BE2C (cell line): ENCODE data around the gene LRMDA.

Experiments used
- DNase-seq: peaks from one replicate; pipeline ENCODE4 v3.0.0-alpha.2; 2020
- H3K27me3 ChIP-seq: fragments of 250-450 bp; sonication (Bioruptor Pico); 2 replicates; pipeline ENCODE4 v1.5.1; 2020; ENCODE audit warnings: mild to moderate bottlenecking
- H3K36me3 ChIP-seq: fragments of 250-450 bp; sonication (Bioruptor Pico); 2 replicates; pipeline ENCODE4 v1.5.1; 2020; ENCODE audit warnings: mild to moderate bottlenecking
- H3K4me1 ChIP-seq: fragments of 250-450 bp; sonication (Bioruptor Pico); 2 replicates; pipeline ENCODE4 v1.5.1; 2020
- H3K4me3 ChIP-seq: 2 replicates; pipeline ENCODE4 v1.5.1; 2011; ENCODE audit warnings: low read depth, low read length
- H3K9me3 ChIP-seq: fragments of 250-450 bp; sonication (Bioruptor Pico); 2 replicates; pipeline ENCODE4 v1.5.1; 2020
- TF ChIP-seq, protein P1 (sequence below): IDR thresholded peaks from 2 replicates; pipeline ENCODE4 v1.5.1; 2012; ENCODE audit warnings: mild to moderate bottlenecking, low read depth, low read length

The LRMDA gene

DNA sequence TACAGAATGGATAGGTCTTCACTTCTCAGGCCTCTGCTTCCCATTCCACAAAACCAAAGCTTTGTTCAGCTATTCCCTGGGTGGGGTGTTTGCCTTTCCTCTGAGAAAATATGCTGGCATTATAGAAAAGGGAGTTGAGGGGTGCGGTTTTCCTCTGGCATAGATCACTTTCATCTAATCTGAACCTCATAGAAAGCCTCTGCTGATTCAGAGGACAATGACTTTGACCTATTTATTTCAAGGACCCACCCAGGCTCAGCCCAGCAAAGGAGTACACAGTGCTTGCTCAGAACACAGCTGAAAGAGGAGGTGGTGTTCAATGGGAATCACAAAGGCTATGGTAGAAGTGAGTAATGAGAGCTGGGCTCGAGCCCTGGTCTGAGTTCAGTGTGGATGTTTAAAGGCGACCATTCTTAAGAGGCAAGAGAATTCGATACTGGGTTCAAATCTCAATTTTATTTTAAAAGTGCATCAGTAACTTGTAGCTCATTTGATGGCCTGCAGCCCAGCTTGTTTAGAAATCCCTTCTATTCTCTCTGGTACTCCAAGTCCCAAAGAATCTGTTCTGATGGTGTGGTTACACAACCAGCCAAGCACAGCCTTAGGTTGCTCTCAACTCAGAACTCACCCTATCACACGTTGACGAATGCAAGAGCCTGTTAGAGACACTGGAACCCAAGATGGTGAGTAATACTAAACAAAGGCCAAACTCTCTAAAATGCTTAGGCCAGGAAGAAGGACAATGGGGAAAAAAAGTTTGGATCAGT is 1012.8 kb downstream of the LRMDA start:
- Histone ChIP-seq H3K4me1 (no peaks in the 10 kb centered on the region), H3K4me3 (no peak overlapping the region), H3K9me3 (no peaks in the 10 kb centered on the region), H3K36me3 (no peaks in the 10 kb centered on the region), H3K27me3 (no peaks in the 10 kb centered on the region)
- TF ChIP-seq, protein P1, sequence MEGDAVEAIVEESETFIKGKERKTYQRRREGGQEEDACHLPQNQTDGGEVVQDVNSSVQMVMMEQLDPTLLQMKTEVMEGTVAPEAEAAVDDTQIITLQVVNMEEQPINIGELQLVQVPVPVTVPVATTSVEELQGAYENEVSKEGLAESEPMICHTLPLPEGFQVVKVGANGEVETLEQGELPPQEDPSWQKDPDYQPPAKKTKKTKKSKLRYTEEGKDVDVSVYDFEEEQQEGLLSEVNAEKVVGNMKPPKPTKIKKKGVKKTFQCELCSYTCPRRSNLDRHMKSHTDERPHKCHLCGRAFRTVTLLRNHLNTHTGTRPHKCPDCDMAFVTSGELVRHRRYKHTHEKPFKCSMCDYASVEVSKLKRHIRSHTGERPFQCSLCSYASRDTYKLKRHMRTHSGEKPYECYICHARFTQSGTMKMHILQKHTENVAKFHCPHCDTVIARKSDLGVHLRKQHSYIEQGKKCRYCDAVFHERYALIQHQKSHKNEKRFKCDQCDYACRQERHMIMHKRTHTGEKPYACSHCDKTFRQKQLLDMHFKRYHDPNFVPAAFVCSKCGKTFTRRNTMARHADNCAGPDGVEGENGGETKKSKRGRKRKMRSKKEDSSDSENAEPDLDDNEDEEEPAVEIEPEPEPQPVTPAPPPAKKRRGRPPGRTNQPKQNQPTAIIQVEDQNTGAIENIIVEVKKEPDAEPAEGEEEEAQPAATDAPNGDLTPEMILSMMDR = no peak
- DNase-seq = no peak

DNA sequence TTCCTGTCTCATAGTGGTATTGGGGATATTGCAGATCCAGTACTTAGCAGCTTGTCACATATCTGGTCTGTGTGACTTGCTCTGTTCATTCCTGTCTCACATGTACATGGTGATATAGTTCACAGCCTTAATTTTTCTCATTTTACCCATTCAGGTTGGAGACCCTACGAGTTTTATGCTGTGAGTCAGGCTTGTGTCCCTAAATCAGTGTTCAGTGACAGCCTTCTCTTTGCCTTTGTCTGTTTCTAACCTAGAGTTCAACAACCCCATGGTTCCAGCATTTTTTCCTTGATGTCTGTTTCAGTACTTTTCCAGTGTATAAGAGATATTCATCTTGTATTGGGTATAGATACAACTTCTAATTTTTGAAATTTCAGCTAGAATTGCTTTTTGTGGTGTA is 1016.2 kb downstream of the LRMDA start:
- Histone ChIP-seq H3K27me3 (no peaks in the 10 kb centered on the region), H3K4me1 (no peaks in the 10 kb centered on the region), H3K9me3 (no peaks in the 10 kb centered on the region), H3K36me3 (no peaks in the 10 kb centered on the region), H3K4me3 (no peak overlapping the region)
- no peak for DNase-seq
- TF ChIP-seq, protein P1 = no peak

DNA sequence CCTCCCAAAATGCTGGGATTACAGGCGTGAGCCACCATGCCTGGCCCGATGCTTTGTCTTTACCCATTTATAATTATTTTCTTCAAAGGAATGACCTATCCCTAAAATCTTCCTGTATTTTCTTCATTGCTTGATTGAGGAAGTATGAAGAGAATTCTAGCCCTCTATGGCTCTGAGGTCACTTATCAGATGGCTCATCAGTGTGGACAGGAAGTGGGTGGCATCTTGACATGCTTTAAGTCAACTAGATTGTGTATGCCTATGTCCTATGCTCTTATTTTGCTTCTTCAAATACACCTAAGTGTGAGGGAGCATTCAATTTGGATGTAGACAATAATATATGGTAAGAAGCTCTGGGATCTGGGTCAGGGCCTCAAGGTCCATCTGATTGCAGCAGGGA is 1020.5 kb downstream of the LRMDA start:
- no peak for DNase-seq
- Histone ChIP-seq H3K4me3 (no peak overlapping the region), H3K9me3 (no peaks in the 10 kb centered on the region), H3K36me3 (no peaks in the 10 kb centered on the region), H3K4me1 (peaks cover 3% of the 10 kb centered on the region), H3K27me3 (no peaks in the 10 kb centered on the region)
- TF ChIP-seq, protein P1 = no peak

DNA sequence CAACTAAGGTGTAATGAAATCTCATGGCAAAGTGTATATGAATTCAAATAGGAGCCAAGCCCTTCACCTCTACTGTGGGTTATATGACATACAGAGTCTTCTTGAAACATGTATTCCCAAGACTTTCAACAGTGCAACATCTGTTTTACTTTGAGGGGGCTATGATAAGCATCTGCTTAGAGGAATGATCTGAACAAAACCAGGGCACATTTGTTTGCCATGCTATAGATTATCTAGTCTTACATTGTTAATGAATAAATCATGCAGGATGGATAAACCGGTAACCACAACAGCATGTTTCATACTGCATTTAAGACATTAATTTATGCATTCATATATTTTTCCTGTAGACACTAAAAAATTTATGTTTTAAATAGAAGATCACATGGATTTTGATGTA is 1021.9 kb downstream of the LRMDA start:
- peaks cover 3% of the 10 kb centered on the region for H3K4me1 ChIP-seq
- no peaks in the 10 kb centered on the region for H3K27me3 ChIP-seq
- no peak overlapping the region for H3K4me3 ChIP-seq
- H3K36me3 ChIP-seq = no peaks in the 10 kb centered on the region
- DNase-seq = no peak
- TF ChIP-seq, protein P1 = no peak
- H3K9me3 ChIP-seq = no peaks in the 10 kb centered on the region

DNA sequence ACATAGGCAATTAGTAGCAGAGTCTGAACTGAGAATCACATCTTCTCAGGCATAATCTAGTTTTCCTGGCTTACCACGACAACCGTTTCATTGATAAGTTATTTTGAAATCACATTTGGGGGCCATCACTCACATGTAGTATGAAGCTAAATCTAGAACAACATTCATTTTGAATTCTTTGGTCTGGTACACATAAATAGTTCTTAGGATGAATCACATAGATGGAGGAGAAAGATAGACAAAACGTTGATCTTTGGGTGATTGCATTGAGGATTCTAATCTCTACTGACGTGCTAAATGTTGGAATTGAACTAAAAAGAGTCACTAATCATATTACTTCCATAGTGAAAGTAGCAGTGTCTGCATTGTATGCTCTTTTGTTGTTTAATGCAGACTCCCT is 1022.6 kb downstream of the LRMDA start:
- TF ChIP-seq, protein P1 = no peak
- no peak for DNase-seq

DNA sequence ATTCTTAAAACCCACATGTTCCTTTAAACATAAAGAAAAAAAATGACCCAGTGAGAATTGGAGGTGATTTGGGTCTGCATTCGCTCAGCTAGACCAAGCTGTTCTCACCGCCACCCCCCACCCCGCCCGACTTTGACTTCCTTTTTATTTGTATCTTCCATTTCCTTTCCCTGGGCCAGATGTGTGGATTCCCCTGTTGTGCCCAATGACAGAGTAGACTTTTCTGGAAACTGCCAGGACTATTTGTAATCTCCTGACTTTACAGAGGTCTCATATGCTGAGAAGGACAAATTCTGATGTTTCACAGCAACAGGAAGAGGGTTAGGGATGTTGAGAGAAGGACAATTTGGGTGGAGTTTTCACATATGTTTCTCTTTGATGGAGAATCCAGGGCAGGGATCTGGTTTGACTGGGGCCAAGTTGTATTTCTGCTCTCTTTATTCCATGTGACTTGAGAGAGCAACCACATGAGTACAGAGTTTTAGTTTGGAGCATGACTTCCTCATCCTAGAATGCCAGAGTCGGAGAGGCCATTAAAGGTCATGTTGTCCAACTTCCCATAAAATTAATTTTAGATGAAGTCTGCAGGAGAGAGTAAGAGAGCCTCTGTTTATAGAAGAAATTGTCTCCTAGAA is 1023.2 kb downstream of the LRMDA start:
- Histone ChIP-seq H3K27me3 (no peaks in the 10 kb centered on the region), H3K4me3 (no peak overlapping the region), H3K36me3 (no peaks in the 10 kb centered on the region), H3K9me3 (no peaks in the 10 kb centered on the region), H3K4me1 (peaks cover 3% of the 10 kb centered on the region)
- DNase-seq = no peak
- TF ChIP-seq, protein P1 = no peak

More for the DNA sequence above, 1022.6 kb downstream of the LRMDA start:
- Histone ChIP-seq H3K4me3 (no peak overlapping the region), H3K36me3 (no peaks in the 10 kb centered on the region), H3K9me3 (no peaks in the 10 kb centered on the region), H3K4me1 (peaks cover 3% of the 10 kb centered on the region), H3K27me3 (no peaks in the 10 kb centered on the region)
